NCI-H2081 (cell line): ENCODE data around the gene CGB1.
"Not testable (repeated sequence)": the region's sequence is repeated elsewhere in the genome, so short reads cannot be mapped to it uniquely, and the experiment has no call there.

Experiments used
- DNase-seq, 2 experiments: peaks; one replicate each; lab custom pipeline; 2025; lab: John Stamatoyannopoulos, UW

CGB1 gene

DNA sequence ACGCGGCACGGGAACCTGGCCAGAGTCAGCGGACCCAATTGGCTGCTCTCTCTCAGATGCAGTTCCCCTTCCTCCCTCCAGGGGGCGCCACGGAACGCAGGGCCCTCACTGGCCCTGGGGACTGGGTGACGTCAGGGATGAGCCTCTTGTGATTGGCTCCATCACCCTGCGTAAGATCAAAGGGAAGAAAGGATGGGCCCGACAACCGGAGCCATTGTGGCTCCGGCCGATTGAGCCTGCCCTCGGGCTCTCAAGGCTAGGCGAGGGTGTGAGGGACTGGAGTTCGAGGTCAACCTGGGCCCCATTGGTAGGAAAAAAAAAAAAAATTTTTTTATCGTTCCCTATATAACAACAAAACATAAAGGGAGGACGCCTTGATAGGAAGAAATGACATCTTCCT is at the start of gene CGB1:
Gene CGB1 (minus strand): TSS at position 81 of the 400 bp plus-strand sequence. CDS start 184 bp downstream, outside the sequence.
- DNase-seq = not testable (repeated sequence)

DNA sequence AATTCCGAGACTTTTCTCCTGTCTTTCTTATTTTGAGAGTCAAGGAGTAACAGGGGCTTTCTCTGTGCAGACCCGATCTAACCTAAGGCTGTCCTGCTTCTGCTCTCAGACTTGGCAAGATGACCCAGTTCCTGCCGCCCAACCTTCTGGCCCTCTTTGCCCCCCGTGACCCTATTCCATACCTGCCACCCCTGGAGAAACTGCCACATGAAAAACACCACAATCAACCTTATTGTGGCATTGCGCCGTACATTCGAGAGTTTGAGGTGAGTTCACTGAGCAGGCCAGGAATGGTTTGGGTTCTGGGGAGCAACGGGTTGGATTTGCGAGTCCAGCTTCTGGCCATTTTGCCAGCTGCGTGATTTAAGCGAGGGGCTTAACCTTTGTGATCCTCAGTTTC is 49.6 kb upstream of the CGB1 start:
- DNase-seq = no peak

DNA sequence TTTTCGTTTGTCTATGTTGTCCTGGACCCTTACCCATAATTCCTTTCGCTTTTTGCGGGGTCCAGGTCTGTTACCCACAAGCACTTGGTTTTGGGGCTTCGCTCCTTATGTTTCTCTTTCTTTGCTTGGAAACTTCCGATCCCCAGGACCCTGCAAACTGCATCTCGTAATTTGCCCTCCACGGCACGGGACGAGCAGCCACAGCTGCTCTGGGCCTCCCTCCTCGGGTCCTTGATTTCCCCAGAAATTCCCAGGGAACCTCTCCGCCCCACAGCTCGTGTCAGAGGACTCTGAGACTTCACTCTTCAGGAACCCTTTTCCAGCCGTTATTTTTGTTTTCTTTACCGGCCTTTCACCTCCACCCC is 49.2 kb upstream of the CGB1 start:
- DNase-seq = no peak

DNA sequence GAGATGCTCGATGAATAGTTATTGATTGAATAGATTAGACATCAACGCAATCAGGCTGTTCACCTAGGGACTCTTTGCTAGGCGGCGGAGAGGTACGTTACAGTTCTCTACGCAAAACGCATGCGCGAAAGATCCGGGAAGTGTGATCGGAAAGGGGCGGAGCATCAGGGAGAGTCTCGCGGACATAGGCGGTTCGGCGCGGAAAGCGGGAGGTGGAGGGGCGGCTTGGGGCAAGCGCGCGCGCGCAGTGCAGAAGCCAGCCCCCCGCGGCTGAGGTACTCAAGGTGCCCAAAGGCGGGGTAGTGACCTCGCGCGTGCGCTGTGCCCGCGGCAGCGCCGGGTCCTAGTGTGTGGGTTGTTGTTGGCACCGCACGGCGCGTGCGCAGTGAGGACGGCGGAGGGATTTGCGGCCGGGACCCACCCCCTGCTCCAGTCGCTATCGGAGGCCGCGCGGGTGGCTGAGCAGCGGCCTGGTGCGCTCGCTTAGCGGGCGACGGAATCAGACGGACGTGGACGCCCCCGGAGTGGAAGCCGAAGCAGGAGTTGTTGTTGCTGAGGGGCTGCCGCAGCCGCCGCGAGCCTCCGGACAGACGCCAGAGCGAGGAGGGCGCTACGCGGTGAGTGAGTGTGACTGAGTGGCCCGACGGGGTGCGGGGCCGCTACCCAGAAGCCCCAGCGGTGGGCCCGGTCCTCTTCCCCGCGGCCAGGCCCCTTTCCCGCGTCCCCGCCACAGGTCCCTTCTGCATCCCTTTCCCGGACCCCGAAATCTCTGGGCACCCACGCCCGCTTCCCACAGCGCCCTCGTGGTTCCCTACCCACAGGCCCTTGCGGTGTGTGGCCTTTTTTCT is 48.5 kb upstream of the CGB1 start, which contains the start of gene SNRNP70:
Gene SNRNP70 (plus strand): TSS at position 432 of the 848 bp plus-strand sequence. CDS start 964 bp downstream, outside the sequence.
- peak; percentile 99 for DNase-seq

DNA sequence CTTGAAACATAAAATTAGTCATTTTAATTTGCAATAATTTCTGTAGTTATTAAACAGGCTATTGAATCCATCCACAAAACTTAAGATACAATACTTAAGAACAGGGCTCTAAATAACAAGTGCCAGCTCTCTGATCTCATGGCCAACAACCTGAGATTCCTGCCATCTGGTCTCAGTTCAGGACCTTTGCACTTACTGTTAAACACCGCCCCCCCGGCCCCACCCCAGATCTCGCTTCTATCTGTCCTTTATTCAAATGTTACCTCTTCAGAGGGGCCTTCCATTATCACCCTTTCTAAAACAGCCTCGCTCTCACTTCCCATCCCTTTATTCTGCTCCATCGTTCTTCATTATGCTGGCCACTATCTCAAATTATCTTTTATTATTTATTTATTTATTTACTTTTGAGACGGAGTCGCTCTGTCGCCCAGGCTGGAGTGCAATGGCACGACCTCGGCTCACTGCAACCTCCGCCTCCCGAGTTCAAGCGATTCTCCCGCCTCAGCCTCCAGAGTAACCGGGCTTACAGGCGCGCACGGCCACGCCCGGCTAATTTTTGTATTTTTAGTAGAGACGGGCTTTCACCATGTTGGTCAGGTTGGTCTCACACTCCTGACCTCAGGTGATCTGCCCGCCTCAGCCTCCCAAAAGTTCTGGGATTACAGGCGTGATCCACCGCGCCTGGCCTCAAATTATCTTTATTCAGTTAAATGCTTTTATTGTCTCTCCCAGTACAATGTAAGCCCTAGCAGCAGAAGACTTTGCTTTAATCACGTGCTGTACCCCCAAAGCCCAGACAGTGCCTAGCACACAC is 47.7 kb upstream of the CGB1 start:
- DNase-seq = no peak

DNA sequence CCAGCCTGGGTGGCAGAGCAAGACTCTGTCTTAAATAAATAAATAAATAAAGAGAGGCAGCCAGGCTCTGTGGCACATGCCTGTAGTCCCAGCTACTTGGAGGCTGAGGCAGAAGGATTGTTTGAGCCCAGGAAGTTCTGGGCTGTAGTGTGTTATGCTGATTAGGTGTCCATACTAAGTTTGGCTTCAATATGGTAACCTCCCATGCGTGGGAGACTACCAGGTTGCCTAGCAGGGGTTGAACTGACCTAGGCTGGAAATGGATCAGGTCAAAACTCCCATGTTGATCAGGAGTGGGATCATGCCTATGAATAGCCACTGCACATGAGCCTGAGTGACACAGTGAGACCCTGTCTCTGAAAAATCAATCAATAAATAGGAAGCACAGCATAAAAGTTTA is 44.6 kb upstream of the CGB1 start:
- no peak for DNase-seq

DNA sequence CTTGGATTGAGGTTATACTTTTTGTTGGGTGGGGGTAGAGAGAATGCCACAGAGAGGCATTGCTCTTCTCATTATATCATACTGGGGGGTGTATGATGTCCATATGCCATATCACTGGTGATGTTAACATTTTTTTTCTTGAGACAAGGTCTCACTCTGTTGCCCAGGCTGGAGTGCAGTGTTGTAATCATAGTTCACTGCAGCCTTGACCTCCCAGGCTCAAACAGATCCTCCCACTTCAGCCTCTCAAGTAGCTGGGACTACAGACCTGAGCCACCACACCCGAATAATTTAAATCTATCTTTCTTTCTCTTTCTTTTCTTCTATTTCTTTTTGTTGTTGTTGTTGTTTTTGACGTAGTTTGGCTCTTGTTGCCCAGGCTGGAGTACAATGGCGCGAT is 43.7 kb upstream of the CGB1 start:
- DNase-seq = no peak

DNA sequence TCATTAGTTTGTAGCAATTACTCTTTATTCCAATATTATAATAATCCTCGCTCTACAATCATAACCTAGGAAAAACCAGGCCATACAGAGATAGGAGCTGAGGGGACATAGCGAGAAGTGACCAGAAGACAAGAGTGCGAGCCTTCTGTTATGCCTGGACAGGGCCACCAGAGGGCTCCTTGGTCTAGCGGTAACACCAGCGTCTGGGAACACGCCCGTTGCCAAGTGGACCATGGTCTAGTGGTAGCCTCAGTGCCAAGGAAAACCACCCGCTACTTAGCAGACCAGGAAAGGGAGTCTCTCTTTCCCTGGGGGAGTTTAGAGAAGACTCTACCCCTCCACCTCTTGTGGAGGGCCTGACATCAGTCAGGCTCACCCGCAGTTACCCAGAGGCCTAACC is 38.2 kb upstream of the CGB1 start:
- DNase-seq = peak; percentile 9 to 43

DNA sequence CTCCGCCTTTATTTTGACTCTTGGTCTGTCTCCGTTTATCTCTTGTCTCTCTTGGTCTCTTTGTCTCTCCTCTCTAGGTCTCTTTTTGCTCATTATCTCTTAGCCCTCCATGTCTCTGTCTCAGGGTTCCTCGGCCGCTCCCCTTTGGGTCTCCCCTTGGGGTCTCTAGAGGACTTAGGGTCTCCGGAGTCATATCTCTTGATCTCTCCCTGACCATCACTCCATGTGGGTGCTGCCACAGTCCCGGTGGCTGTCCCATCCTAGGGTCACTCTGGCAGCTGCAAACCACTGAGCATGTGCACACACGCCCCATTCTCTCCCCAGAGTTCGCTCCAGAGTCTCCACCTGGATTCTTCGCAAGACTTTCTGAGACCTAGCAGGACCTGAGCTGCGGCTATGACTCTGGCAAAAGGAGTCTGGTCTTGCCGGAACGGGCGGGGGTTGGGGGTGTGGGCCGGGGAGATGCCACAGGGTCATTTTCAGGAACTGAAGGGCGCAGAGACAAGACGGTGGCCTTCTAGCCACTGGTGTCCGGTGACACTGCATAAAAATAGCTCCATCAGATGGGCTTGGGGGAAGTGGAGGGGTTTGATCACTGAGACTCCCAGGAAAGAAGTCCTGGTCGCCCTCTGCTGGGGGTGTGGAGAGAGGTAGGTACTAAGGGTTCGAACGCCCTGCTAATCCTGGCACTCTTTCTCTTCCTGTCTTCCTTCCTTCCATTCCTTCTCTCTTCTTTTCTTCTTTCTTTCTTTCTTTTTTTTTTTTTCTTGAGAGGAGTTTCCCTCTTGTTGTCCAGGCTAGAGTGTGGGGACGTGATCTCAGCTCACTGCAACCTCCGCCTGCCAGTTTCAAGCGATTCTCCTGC is 37.1 kb upstream of the CGB1 start:
- peak in 1 of 2 experiments; percentile 20 for DNase-seq

DNA sequence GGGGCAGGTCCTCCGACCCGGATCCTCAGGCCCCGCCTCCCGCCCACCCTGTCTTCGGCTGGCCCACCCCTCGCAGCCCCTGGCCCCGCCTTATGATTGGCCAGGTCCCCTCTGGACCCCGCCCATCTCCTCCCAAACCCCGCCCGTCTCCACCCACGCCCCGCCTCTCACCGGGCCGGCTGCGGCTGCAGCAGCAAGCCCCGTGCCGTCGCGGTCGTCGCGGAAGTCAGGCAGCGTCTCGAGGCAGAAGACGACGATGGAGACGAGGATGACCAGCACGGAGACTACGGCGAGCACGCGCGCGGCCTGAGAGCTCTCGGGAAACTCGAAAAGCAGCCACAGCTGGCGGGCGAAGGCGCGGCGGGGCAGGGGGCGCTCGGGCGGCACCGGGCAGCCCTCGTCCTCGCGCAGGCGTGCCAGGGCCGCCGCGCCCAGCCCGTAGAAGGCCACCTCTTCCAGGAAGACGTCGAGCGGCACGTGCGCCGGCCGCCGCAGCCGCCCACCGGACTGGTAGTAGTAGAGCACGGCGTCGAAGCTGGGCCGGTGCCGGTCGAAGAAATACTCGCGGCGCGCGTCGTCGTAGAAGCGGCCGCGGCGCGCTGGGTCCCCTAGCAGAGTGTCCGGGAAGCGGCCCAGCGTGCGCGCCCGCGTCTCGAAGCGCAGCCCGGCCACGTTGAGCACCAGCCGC is 35.3 kb upstream of the CGB1 start:
- DNase-seq = no peak

DNA sequence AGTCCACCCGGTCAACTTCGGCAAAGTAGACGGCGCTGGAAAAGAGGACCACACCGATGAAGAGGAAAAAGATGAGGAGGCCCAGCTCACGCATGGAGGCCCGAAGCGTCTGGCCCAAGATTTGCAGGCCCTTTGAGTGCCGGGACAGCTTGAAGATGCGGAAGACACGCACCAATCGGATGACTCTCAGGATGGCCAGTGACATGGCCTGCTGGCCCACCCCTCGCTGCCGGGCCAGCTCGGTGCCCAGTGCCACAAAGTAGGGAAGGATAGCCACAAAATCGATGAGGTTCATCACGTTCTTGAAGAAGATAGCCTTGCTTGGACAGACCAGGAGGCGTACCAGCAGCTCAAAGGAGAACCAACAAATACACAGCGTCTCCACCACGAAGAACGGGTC is 33.7 kb upstream of the CGB1 start:
- no peak for DNase-seq

DNA sequence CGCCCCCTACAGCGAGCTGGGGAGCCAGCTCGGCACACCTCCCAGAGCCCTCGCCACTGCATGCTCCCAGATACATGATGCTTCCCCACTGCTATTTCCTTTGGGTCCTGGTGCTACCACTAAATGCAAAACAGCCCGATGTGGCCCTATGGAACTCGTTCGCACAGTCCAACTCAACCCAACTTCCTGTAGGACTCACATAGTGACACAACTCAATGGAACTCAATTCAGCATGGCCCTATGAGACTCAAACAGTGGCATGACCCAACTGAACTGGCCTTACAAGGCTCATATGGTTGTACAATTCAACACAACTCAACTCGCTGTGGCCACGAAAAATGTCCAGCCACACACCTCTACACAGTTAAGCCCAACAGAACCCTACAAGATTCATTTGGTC is 32.3 kb upstream of the CGB1 start:
- no peak for DNase-seq

DNA sequence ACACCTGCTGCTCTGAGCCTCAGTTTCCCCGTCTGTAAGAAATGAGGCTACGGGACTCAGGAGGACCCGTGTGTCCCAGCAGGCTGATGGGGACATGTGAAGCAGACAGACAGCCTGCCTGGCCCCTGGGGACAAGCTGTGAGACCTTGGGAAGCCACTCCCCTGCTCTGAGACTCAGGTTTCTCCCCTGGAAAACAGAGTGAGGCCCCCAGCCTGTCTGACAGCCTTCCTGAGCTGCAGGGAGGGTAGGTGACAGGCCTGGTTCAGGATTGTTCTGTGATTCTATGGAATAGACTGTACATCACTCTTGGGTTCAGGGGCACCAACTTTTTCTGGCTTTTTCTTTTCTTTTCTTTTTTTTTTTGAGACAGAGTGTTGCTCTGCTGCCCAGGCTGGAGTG is 30.9 kb upstream of the CGB1 start:
- DNase-seq = no peak

DNA sequence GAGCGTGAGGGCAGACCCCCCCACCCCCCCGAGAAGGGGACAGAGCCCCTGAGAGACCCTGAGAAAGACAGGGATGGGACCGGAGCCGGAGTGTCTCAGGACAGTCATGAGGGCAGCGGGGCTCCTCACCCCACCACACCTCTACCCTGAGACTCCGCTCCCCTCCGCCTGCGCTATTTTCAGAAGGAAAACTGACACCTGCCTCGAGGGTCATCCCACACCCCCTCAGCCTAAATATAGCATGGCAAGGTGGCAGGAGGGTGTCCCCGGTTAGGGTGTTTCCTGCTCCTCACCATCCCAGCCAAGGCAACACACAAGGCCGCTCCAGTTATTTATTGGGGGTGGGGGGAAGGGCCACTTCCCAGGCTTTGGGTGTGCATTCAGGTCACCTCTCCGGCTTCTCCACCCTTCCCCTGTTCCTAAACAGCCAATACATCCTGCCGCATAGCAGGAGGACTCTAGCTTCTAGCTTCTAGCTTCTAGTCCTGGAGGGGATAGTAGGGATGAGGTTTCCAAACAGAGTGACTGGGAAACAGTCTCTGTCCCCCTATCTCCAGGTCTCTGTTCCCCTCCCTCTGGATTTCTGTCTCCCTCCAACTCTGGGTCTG is 29.3 kb upstream of the CGB1 start:
- DNase-seq = no peak

DNA sequence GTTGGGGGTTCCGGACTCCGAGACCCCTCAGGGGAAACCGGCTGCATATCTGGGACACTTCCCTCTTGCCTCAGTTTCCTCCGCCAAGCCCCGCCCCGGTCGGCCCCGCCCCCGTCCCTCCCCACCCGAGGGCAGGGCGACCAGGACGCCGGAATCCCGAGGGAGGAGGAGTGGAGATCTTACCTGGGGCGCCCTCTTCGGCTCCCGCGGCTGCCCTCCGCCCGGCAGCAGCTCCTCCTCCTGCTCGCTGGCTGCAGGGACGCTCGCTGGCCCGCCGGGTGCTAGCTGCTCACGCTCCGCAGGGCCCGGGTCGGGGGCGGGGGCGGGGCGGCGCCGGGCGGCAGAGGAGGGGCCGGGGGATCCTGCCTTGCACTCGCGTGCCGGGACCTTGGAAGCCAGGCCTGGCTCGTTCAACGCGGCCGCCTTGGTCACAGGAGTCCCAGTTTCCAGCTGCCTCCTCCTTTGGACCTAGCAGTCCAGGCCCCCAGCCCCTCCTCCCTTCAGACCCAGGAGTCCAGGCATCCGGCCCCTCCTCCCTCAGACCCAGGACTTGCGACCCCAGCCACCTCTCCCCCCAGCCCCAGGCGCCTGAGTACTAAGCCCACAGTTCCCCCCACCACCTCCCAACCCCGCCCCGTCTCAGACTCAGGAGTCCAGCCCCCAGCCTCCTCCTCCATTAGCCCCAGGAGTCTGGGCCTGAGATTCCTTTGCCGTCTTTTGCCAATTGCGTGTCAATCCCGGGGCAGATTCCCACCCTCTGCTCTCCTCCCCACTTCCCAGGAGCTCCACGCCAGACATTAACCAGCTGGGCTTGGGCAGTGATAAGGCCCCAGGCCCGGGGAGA is 28.3 kb upstream of the CGB1 start, which contains the start of gene NTF4:
Gene NTF4 (minus strand): TSS at position 51 of the 844 bp plus-strand sequence. CDS start 2,821 bp downstream, outside the sequence.
- no peak for DNase-seq

DNA sequence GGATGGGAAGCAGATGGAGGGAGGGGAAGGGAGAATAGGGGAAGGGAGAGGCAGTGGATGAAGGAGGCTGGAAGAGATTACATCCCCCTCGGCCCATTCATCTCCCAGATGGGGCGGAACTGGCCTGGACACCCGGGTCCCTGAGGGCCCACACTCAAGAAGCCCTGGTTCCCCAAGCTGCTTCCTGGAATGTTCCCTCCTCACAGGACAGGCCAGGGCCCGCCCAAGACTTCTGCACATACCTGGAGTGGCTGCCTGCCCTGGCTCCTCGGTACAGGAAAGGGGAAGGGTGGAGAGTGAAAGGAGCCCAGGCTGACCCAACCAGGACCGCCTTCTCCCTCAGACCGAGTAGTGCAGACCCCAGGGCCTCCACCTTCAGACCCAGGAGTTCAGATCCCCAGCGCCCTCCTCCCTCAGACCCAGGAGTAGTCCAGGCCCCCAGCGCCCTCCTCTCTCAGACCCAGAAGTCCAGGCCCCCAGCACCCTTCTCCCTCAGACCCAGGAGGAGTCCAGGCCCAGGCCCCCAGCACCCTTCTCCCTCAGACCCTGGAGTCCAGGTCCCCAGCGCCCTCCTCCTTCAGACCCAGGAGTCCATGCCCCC is 27.4 kb upstream of the CGB1 start:
- no peak for DNase-seq

DNA sequence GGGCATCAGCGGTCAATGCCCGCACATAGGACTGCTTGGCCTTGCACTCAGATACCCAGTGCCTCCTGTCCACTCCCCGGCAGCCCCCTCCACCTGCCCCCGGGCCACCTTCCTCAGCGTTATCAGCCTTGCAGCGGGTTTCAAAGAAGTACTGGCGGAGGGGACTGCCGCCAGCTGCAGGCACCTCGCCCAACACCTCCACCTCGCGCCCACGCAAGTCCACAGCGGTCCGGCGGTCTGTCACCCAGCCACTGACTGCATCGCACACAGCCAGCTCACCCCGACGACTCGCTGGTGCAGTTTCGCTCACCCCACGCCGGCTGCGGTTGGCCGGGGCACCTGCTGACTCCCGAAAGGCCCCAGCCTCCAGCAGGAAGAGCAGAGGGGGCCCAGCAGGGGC is 24.8 kb upstream of the CGB1 start:
- no peak for DNase-seq

DNA sequence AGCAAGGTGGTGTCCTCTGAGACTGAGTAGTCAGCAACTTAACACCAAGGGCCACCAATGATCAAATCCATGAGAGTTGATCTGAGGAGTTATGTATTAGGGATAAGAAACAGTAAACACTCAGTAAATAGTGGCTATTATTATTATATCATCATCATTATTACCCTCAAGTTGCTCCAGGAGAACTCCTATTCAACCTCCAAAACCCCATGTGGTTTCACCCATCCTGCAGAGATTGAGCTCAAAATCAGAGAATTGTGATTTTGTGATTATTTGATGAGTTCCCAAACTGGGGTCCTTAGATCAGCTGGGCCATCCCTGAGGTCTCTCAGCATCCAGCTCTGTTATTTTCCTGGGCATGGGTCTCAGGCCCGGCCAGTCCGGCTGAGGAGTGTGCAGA is 24.3 kb upstream of the CGB1 start:
- DNase-seq = no peak

DNA sequence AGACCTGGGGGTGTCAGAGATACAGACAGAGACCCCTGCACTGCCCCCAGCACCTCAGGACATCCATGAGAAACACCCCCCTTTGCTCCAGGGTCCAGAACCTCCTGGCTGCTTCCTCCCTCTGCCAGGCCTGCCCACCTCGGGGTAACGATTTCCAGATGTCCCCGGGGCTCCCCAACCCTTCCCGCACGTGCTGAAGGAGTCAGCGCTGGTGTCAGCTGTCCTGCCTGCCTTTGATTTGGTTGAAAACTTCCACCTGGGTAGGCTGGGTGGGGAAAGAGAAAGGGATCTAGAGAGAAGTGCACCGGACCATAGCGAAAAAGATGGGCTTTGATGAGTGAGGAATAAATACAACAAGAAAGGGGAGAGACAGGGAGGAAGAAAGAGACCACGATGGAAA is 22.4 kb upstream of the CGB1 start:
- no peak for DNase-seq

DNA sequence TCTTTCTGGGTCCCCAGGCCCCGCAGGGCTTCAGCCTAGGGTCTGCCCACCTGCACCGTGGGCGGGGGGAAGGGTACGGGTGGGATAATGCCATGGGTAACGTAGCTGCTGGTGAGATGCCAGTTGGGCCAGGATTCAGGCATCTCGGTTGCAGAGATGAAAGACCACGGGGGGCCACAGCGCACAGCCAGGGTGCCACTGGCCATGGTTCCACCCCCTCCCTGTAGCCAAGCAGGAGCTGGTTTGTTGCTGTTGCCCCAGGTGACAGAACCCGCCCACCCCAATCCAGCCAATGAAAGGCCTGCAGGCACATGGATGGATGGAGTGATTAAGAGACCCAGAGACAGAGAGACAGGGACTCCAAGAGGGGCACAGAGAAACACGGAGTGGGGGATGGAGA is 21.9 kb upstream of the CGB1 start:
- no peak for DNase-seq
